Thymus (tissue), 11 donors: ENCODE results near the gene PBX4. TPM values are rescaled to one million over a fixed set of nuclear protein-coding genes. Genes with fewer than 3 reads are reported as not detected.

Experiments
- DNase-seq, 9 donors: peaks; one replicate each; pipeline ENCODE4 v3.0.0-alpha.2; 2013; ENCODE audit warnings: low spot score in 9 of 9, low read depth in 6 of 9, missing footprints in 1 of 9
- H3K27ac ChIP-seq, 2 donors: one replicate each; pipeline ENCODE4 v1.5.1; 2013; ENCODE audit warnings: control low read depth in 1 of 2, low read depth in 1 of 2, low read length in 1 of 2, mild to moderate bottlenecking in 1 of 2, moderate library complexity in 1 of 2
- H3K27me3 ChIP-seq, 2 donors: one replicate each; pipeline ENCODE4 v1.5.1; 2013; ENCODE audit warnings: low read length in 1 of 2; ENCODE audit not compliant: control insufficient read depth in 2 of 2, insufficient read depth in 1 of 2
- H3K36me3 ChIP-seq, 2 donors: one replicate each; pipeline ENCODE4 v1.5.1; 2013; ENCODE audit warnings: low read length in 1 of 2, mild to moderate bottlenecking in 1 of 2, moderate library complexity in 1 of 2; ENCODE audit not compliant: control insufficient read depth in 2 of 2, insufficient read depth in 2 of 2
- H3K4me1 ChIP-seq, 2 donors: one replicate each; pipeline ENCODE4 v1.5.1; 2013; ENCODE audit warnings: low read length in 2 of 2; ENCODE audit not compliant: control insufficient read depth in 2 of 2, insufficient read depth in 2 of 2
- H3K4me3 ChIP-seq, 2 donors: one replicate each; pipeline ENCODE4 v1.5.1; 2013; ENCODE audit warnings: low read length in 2 of 2, control low read depth in 1 of 2, mild to moderate bottlenecking in 1 of 2
- H3K9me3 ChIP-seq, 2 donors: one replicate each; pipeline ENCODE4 v1.5.1; 2013; ENCODE audit warnings: low read length in 1 of 2, mild to moderate bottlenecking in 1 of 2; ENCODE audit not compliant: control insufficient read depth in 2 of 2, insufficient read depth in 1 of 2
- WGBS: extraction: QIAGEN DNeasy Blood & Tissue Kit; methylation state at CpG from one replicate; pipeline ENCODE4 v1.1.7; 2013; 5-methylcytosine and 5-hydroxymethylcytosine counted together
- polyA plus RNA-seq: library from polyadenylated mRNA; stranded (reverse); fragments of 200-250 nt; gene quantifications from one replicate; pipeline ENCODE4 v1.2.3, GENCODE V29; 2013
- total RNA-seq: library from RNA; stranded (reverse); fragments of 120-200 nt; gene quantifications from one replicate; pipeline ENCODE4 v1.2.4, GENCODE V29; 2013
- donor health status: healthy.

The PBX4 gene
- total and polyA plus RNA-seq, 2 donors = 4.1 to 26.7 TPM

- H3K9me3 ChIP-seq = peaks cover 0 to 19% of the 10 kb centered on the region in 2 donors
- no peak overlapping the region for H3K4me3 ChIP-seq
- no peak for DNase-seq
- H3K27me3 ChIP-seq = peaks cover 40 to 63% of the 10 kb centered on the region in 2 donors
- H3K4me1 ChIP-seq = peaks cover 19 to 41% of the 10 kb centered on the region in 2 donors
- 55% methylated on average over 59 of the region's 59 CpGs for WGBS
- no peak overlapping the region for H3K27ac ChIP-seq
- no peaks in the 10 kb centered on the region for H3K36me3 ChIP-seq
Observed at GRCh38 chr19:19537075-19538048, 81.1 kb downstream of the PBX4 start.

- Histone ChIP-seq H3K27ac (no peak overlapping the region), H3K4me3 (no peak overlapping the region), H3K27me3 (peaks cover 30 to 45% of the 10 kb centered on the region in 2 donors), H3K4me1 (peaks cover 9 to 34% of the 10 kb centered on the region in 2 donors), H3K9me3 (peaks cover 0 to 11% of the 10 kb centered on the region in 2 donors), H3K36me3 (no peaks in the 10 kb centered on the region)
- DNase-seq = no peak
- 97% methylated on average over 34 of the region's 34 CpGs for WGBS
Observed at GRCh38 chr19:19535311-19536191, 82.9 kb downstream of the PBX4 start.

DNA sequence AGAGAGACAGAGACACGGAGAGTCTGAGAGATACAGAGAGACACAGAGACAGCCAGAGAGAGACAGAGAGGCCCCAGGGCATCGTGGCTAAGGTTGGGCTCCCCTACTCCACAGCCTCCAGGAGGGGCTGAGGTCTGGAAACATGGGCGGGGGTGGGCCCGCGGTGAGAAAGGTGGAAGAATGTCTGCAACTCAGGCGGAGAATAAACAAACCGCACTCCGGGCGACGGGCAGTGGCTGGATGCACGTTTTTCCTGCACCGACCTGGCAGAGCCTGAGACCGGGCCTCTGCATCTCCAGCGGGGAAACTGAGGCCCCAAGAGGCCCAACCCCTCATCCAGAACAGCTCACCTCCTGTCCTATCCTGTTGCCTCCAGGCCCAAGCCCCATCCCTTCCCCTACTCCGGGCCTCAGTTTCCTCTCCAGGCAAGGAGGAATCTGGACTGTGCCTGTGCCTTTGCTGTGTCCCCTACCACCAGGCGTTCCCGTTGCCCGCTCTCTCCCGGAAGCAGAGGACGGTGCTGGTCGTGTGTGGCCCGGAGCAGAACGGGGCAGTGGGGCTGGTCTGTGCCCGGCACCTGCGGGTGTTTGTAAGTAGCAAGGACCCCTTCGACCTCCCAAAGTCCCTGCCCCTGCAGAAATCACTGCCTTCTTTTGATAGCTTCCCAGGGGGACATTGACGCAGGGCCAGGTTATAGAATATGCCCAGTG, 83.8 kb downstream of the PBX4 start:
- 94% methylated on average over 27 of the region's 27 CpGs for WGBS

DNA sequence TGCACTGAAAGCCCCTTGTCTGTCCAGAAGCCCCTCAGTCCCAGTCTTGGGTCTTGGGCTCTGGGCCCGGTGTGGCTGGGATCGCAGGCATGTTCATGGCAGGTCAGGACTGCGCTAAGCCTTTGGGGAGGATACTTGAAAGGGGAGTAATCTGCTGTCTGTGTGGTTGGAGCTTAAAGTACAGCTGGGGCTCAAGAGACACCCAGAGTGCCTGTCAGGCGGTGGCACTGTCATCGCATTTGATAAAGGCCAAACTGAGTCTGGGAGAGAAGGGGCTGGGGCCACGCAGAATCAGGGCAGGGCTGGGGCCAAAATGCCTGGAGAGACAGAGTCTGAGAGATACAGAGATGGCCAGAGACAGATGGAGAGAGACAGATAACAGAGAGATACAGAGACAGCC, 84.6 kb downstream of the PBX4 start:
- DNase-seq = no peak
- peaks cover 0 to 9% of the 10 kb centered on the region in 2 donors for H3K9me3 ChIP-seq
- peaks cover 9 to 31% of the 10 kb centered on the region in 2 donors for H3K4me1 ChIP-seq
- WGBS = 94% methylated on average over 6 of the region's 6 CpGs
- peaks cover 2 to 8% of the 10 kb centered on the region in 2 donors for H3K36me3 ChIP-seq
- H3K27ac ChIP-seq = no peak overlapping the region
- no peak overlapping the region for H3K4me3 ChIP-seq
- H3K27me3 ChIP-seq = peaks cover 16 to 28% of the 10 kb centered on the region in 2 donors

More for the DNA sequence above, 83.8 kb downstream of the PBX4 start:
- peaks cover 22 to 37% of the 10 kb centered on the region in 2 donors for H3K27me3 ChIP-seq
- no peak for DNase-seq
- H3K4me3 ChIP-seq = no peak overlapping the region
- H3K4me1 ChIP-seq = peaks cover 9 to 33% of the 10 kb centered on the region in 2 donors
- no peak overlapping the region for H3K27ac ChIP-seq
- peaks cover 0 to 9% of the 10 kb centered on the region in 2 donors for H3K9me3 ChIP-seq
- peaks cover 0 to 2% of the 10 kb centered on the region in 2 donors for H3K36me3 ChIP-seq

DNA sequence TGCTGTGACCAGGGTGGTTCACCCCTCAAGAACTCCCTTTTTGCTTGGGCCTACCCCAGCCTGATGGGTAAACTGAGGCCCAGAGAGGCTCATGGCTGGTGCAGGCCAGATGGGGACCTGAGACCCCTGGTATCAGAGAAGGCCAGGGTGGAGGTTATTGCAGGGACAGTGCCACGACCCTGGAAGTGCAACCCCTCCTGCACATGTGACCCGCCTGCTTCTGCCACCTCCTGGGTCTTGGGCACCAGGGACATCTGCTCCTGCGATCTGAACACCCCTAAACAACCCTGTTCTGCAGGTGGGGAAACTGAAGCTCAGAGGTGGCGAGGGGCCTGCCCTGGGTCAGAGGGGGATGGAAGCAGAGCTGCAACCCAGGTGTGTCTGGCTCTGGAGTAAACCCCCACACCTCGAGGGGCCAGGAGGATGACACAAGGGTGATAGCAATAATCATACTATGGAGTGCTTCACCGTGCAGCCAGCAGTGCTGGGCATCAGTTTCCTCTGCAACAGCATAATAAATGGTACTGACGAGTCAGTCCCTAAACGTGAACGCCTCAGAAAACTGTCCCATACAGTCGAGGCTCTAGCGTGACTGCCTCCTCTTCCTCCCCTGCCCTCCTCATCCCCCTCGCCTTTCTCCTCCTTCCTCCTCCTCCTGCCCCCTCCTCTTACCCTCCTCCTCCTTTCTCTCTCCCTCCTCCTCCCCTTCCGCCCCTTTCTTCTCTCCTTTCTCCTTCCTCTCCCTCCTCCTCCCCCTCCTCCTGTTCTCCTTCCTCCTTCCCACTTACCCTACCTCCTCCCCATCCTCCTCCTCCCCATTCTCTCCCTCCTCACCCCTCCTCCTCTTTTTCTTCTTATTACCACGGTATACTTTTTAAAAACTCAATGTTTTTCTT, 85.4 kb downstream of the PBX4 start:
- no peak for DNase-seq
- WGBS = 82% methylated on average over 14 of the region's 14 CpGs
- Histone ChIP-seq H3K4me3 (no peak overlapping the region), H3K27me3 (peaks cover 8 to 20% of the 10 kb centered on the region in 2 donors), H3K36me3 (peaks cover 8 to 15% of the 10 kb centered on the region in 2 donors), H3K4me1 (peaks cover 4 to 24% of the 10 kb centered on the region in 2 donors), H3K27ac (peak overlapping the region in 1 of 2 donors; percentile 32), H3K9me3 (peaks cover 0 to 9% of the 10 kb centered on the region in 2 donors)

- Histone ChIP-seq H3K27me3 (peaks cover 2 to 12% of the 10 kb centered on the region in 2 donors), H3K4me1 (peaks cover 4 to 21% of the 10 kb centered on the region in 2 donors), H3K36me3 (peaks cover 16 to 24% of the 10 kb centered on the region in 2 donors), H3K27ac (no peak overlapping the region), H3K4me3 (no peak overlapping the region), H3K9me3 (peaks cover 0 to under 1% of the 10 kb centered on the region in 2 donors)
- peak in 8 of 9 donors; percentile 61 to 88 (median 76) for DNase-seq
- WGBS = 37% methylated on average over 48 of the region's 48 CpGs
Observed at GRCh38 chr19:19531951-19532805, 86.3 kb downstream of the PBX4 start.

- Histone ChIP-seq H3K27ac (no peak overlapping the region), H3K36me3 (peaks cover 17 to 37% of the 10 kb centered on the region in 2 donors), H3K27me3 (peaks cover 0 to 2% of the 10 kb centered on the region in 2 donors), H3K4me1 (peaks cover 4 to 31% of the 10 kb centered on the region in 2 donors), H3K4me3 (no peak overlapping the region), H3K9me3 (peaks cover 0 to 3% of the 10 kb centered on the region in 2 donors)
- no peak for DNase-seq
- WGBS = 96% methylated on average over 4 of the region's 4 CpGs
Observed at GRCh38 chr19:19530889-19531288, 87.6 kb downstream of the PBX4 start.
